ENCODE results near the gene SLC28A1.

DNA sequence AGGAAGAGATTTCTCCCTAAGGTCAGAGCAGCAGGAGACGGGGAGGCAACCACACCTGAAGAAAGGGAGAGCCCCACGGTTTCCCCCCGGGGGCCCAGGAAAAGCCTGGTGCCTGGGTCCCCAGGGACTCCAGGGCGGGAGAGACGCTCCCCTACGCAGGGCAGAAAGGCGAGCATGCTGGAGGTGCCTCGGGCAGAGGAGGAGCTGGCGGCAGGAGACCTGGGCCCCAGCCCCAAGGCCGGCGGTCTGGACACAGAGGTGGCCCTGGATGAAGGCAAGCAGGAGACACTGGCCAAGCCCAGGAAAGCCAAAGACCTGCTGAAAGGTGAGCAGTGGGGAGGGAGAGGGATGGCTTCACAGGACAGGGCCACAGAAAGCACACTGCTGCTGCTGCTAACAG lies 26.2 kb upstream of the SLC28A1 start:
- TF ChIP-seq, protein P1, sequence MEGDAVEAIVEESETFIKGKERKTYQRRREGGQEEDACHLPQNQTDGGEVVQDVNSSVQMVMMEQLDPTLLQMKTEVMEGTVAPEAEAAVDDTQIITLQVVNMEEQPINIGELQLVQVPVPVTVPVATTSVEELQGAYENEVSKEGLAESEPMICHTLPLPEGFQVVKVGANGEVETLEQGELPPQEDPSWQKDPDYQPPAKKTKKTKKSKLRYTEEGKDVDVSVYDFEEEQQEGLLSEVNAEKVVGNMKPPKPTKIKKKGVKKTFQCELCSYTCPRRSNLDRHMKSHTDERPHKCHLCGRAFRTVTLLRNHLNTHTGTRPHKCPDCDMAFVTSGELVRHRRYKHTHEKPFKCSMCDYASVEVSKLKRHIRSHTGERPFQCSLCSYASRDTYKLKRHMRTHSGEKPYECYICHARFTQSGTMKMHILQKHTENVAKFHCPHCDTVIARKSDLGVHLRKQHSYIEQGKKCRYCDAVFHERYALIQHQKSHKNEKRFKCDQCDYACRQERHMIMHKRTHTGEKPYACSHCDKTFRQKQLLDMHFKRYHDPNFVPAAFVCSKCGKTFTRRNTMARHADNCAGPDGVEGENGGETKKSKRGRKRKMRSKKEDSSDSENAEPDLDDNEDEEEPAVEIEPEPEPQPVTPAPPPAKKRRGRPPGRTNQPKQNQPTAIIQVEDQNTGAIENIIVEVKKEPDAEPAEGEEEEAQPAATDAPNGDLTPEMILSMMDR (IDR thresholded peaks at IDR 0.05; ENCODE audit: low read depth, low read length): no peak
- no peak for TF ChIP-seq POLR2A (IDR thresholded peaks at IDR 0.05; ENCODE audit: extremely low read depth, insufficient read length)
- TF ChIP-seq, protein P2, sequence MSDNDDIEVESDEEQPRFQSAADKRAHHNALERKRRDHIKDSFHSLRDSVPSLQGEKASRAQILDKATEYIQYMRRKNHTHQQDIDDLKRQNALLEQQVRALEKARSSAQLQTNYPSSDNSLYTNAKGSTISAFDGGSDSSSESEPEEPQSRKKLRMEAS (IDR thresholded peaks at IDR 0.05; ENCODE audit: low read depth, low read length): no peak
